Measurements from ENCODE around the gene FKBP11.

FKBP11 gene

DNA sequence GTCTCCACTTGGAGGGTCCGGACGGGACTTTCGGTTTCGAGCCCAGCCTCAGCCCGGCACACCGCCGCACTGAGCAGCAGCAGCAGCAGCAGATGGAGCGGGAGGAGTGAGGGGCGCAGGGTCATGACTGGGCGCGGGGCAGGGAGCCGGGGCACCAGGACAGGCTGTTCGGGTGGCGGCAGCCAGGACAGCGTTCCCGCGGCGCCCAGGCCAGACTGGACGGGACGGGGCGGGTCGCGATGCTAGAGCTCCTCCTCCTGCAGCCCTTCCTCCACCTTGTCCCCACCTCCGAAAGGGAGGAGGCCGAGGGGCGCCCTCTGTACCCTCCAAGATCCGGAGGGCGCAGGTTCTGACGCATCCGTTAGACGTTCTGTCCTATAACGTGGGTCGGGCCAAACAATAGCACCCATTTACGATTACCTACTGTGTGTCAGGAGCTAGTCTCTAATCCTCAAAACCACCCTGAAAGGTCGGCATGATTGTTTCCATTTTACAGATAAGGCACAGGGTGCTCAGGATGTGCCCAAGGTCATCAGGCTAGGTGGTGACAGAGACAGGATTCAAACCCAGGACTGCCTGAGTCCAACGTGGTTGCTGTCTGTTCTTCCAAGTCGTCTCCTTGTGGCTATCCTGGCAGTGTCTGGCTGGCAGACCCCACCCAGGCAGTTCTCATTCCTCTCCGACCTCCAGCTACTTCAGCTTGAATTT lies at the start of gene FKBP11:
TSS of gene FKBP11 (minus strand) at position 189 of the 708 bp plus-strand sequence. CDS start at position 125, 64 bp downstream.
- TF ChIP-seq, protein P1, sequence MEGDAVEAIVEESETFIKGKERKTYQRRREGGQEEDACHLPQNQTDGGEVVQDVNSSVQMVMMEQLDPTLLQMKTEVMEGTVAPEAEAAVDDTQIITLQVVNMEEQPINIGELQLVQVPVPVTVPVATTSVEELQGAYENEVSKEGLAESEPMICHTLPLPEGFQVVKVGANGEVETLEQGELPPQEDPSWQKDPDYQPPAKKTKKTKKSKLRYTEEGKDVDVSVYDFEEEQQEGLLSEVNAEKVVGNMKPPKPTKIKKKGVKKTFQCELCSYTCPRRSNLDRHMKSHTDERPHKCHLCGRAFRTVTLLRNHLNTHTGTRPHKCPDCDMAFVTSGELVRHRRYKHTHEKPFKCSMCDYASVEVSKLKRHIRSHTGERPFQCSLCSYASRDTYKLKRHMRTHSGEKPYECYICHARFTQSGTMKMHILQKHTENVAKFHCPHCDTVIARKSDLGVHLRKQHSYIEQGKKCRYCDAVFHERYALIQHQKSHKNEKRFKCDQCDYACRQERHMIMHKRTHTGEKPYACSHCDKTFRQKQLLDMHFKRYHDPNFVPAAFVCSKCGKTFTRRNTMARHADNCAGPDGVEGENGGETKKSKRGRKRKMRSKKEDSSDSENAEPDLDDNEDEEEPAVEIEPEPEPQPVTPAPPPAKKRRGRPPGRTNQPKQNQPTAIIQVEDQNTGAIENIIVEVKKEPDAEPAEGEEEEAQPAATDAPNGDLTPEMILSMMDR (IDR thresholded peaks at IDR 0.05; ENCODE audit: borderline replicate concordance, insufficient read depth, low read depth, low read length): no peak
- peak within 1 kb of the TSS; percentile 96 for H3K4me3 ChIP-seq (ENCODE audit: low read depth, low read length)

DNA sequence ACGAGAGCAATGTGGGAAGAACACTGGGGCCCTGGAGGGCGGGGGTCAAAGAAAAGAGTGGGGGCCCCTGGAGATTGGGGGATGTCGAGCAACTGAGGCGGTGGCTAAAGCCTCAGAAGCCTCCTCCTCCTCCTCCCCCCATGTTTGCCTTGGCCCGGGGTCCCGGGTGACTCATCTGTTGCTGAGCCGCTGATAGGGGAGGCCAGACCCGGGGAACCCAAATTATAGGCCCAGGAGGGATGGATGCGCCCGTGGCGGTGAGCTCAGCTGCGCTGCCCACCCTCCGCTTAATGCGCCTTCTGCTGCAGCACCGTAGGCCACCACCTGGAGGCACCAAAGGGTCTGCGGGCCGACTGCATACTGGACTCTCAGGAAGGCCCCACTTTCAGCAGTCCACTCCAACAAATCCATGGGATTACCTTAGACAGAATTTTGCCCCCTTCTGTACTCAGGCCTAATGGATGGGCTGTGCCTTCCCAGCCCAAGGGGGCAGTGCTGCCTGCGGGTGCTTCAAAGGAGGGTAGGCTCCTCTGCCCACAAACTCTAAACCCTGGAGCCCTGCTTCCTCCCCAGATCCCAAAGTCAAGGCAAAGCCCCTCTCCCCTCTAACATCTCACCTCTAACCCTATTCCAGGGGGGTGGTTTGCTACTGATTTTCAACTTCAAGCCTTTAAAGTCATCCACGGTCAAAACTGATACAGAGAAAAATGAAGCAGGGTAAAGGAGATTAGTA lies 48.8 kb upstream of the FKBP11 start:
- no peak overlapping the region for H3K4me3 ChIP-seq (ENCODE audit: low read depth, low read length)
- TF ChIP-seq, protein P1 (IDR thresholded peaks at IDR 0.05; ENCODE audit: borderline replicate concordance, insufficient read depth, low read depth, low read length): peak; percentile 65

DNA sequence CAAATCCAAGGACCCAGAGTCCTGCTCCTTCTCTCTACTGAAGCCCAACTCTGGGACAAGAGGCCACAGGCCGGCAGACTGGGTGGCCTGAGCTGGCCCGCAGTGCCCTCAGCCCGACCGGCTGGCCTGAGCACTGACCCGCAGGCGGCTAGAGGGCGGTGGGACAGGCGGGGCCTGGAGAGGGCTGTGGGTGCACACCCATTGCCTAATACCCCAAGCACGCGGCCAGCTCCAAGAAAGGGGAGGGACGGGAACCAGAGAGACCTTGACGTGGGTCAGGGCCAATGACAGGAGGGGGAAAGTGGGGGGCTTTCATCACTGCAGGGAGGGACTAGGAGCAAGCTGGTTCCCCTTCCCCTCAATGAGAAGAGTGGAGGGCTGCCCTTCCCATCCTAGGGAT lies 48.2 kb upstream of the FKBP11 start:
- TF ChIP-seq, protein P1 (IDR thresholded peaks at IDR 0.05; ENCODE audit: borderline replicate concordance, insufficient read depth, low read depth, low read length): no peak
- no peak overlapping the region for H3K4me3 ChIP-seq (ENCODE audit: low read depth, low read length)

DNA sequence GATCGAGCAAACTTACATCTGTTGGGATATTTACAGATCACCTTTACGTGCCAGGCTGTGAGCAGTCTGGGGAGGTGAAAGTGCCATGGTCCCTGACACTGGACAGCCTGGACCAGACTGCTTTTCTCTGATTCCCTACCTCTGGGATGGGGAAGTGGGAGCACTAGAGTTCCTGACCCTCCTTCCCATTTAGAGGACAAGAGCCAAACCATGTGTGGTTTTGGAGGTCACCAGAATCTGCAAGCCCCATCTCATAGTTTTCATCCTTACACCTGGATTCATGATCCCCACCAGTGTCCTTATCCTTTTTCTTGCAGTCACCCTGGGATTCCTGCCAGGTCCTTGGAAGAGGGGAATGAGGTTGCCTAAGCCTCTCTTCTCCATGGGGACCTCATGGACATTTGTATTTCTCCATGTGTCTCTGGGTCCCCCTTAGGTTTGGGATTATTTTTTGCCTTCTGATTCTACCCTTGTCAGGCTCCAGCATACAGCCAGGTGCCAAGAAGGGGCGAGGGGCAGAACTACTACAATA lies 47.7 kb upstream of the FKBP11 start:
- TF ChIP-seq, protein P1 (IDR thresholded peaks at IDR 0.05; ENCODE audit: borderline replicate concordance, insufficient read depth, low read depth, low read length): no peak
- H3K4me3 ChIP-seq (ENCODE audit: low read depth, low read length): no peak overlapping the region

DNA sequence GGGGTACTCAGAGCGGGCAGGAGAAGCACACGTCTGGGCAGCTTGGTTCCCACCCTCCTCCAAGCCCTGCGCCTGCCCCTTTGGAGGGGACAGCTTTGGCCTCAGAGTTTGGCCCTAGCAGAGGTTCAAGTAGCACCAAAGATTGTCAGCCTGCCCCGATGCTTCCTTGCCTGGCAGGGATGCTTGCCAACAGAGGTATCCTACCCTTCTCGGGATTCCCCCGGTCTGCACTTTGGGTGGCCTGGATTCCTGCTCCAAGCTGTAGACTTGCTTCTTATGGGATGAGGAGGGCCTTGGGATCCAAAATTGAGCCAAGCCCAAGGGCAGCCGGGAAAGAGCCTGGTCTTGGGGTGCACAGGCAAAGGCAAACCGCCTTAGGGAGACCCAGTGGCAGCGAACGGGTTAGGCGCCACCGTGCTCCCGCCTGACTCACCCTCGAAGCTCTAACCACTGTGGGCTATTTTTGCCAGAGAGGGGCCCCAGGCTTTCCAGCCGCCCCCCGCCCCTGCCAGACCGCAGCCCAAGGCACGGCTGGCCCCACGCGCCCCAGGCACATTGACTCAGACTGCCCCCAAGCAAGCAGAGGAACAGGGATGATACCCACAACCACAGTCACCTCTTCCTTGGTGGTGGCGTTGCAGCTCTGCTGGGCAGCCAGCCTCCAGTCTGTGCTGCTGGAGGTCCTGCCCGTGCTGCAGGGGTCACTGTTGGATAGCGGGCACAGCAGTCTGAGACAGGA lies 47.1 kb upstream of the FKBP11 start:
- H3K4me3 ChIP-seq (ENCODE audit: low read depth, low read length): no peak overlapping the region
- TF ChIP-seq, protein P1 (IDR thresholded peaks at IDR 0.05; ENCODE audit: borderline replicate concordance, insufficient read depth, low read depth, low read length): 0 out of 2 replicates have a peak, but pooled peaks have one; percentile 5

DNA sequence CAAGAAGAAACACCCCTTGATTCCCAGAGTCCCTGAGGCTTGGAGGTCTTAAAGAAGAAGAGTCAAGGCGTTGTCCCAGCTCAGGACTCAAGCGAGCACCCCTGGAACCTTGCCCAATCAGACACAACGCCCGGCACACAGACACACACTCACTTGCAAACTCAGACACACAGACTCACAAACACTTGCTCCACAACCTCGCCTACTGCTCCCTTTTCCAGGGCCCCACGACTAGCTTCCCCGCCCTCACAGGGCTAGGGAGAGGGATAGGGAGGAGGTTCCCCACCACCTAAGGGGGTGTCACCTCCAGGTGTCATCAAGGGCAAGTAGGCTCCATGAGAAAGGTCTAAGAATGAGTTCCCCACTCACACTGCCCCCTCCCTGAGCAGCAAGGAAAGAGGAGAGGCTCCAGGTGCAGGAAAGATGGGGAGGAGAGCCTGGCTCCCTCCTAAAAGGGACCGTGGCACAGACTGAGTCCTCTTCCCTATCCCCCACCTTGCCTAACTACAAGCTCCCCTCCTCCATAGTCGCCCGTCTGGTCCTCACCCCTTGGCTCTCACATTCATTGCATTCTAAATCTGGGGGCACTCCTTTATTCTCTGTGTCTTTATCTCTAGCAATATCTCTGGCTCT lies 45.5 kb upstream of the FKBP11 start:
- TF ChIP-seq, protein P1 (IDR thresholded peaks at IDR 0.05; ENCODE audit: borderline replicate concordance, insufficient read depth, low read depth, low read length): no peak
- no peak overlapping the region for H3K4me3 ChIP-seq (ENCODE audit: low read depth, low read length)
